ENCODE results near the gene DUSP22.

The DUSP22 gene

DNA sequence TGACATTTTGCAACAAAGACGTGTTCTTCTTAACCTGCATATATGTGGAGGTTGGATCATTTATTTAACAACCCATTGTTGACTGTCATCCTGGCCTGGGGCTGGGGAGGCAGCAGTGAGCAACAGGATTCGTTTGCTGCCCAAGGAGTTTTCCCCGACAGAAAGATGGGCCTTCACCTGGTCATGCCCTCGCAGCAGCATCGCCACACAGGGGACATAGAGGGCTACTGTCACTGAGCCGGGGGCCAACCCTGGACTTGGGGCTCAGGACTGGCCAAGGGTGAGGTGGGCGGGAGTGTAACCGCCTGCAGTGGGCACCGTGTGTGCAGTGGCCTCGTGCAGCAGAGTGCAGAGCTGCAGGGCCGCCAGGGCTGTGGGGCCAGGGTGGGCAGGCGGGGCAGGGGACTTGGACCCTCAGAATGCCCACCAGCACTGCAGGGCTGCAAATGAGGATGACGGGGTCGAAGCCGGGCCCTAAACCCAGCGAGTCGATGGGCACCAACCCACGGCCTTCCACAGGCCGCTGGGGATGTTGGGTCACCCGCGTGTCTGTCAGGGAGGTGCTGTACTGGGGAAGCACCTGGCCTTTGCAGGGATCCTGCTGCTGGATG is 11.8 kb downstream of the DUSP22 start:
- H3K27ac ChIP-seq: no peak overlapping the region
- TF ChIP-seq, protein P1, sequence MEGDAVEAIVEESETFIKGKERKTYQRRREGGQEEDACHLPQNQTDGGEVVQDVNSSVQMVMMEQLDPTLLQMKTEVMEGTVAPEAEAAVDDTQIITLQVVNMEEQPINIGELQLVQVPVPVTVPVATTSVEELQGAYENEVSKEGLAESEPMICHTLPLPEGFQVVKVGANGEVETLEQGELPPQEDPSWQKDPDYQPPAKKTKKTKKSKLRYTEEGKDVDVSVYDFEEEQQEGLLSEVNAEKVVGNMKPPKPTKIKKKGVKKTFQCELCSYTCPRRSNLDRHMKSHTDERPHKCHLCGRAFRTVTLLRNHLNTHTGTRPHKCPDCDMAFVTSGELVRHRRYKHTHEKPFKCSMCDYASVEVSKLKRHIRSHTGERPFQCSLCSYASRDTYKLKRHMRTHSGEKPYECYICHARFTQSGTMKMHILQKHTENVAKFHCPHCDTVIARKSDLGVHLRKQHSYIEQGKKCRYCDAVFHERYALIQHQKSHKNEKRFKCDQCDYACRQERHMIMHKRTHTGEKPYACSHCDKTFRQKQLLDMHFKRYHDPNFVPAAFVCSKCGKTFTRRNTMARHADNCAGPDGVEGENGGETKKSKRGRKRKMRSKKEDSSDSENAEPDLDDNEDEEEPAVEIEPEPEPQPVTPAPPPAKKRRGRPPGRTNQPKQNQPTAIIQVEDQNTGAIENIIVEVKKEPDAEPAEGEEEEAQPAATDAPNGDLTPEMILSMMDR (conservative IDR thresholded peaks at IDR 0.05): no peak

DNA sequence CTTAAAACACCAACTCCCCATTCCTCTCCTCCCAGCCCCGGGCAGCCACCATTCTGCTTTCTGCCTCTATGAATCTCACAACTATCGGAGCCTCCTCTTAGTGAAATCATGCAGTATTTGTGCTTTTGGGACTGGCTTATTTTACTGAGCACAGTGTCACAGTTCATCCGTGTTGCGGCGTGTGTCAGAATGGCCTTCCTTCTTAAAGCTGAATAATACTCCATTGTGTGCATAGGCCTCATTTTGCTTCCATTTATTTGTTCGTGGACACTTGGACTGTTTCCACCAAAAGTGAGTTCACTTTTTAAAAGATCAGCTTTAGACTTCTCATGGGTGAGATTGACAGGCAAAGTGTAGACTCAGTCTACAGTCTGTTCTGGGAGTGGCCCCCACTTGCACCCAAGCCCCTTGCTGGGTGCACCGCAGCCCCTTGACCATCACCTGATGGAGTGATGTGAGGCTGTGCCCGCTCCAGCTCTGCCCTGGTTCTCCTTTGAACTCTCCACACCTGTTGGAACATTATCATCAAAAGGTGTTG is 12.6 kb downstream of the DUSP22 start:
- no peak overlapping the region for H3K27ac ChIP-seq
- TF ChIP-seq, protein P1 (conservative IDR thresholded peaks at IDR 0.05): no peak

DNA sequence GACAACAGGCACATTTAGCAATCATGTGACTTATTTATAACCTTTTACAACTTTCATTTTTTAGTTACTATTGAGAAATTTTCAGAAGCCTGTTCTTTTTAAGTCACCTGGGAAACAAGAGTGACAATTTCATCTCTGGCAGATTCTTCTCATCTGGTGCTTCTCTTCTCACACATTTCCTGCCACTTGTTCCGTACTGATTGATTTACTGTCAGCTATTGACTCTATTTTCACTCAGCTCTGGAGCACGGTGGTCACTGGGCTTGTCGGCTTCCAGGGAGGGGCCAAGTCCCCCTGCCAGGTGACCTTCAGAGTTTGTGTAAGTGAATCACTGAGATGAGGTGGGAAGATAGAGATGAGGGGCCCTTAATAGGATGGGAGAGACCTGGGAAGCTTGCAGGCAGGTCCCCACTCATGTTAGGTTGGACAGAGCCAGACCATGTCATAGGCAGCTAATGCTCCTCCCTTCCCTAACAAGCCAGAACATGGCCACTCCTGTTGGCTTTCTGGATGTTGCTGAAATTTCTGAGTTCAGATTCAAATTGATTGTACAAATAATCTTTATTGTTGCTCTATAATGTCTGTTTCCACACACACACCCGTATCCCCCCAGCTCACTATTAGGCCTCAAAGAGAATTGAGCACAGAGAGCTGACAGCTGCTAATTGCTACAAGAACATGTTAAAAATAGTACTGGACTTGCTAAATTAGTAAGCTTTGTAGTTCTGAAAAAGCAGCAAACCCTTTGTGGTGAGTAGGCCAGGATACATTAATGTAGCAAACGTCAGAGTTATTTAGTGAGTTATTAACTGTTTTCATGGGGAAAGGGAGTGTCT is 13.3 kb downstream of the DUSP22 start:
- TF ChIP-seq, protein P1 (conservative IDR thresholded peaks at IDR 0.05): no peak
- no peak overlapping the region for H3K27ac ChIP-seq

DNA sequence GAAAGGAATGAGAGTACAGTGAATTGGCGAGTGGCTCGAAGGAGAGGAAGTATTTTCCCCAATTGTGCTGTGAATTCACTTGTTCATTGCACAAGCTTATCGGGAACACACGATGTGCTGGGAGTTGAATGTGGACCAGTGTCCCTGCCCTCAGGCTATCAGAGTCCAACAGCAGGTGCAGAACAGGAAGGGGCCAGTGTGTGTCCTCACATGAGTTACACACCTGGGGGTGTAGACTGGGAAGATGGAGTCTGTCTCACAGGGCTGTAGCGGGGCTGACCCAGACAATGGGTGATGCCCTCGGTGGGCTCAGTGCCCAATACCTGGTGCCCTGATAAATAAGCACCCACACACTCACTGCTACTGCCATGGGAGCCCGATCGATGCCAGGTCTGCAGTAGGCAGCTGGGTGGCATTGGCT is 14.4 kb downstream of the DUSP22 start:
- H3K27ac ChIP-seq: no peak overlapping the region
- TF ChIP-seq, protein P1 (conservative IDR thresholded peaks at IDR 0.05): no peak

DNA sequence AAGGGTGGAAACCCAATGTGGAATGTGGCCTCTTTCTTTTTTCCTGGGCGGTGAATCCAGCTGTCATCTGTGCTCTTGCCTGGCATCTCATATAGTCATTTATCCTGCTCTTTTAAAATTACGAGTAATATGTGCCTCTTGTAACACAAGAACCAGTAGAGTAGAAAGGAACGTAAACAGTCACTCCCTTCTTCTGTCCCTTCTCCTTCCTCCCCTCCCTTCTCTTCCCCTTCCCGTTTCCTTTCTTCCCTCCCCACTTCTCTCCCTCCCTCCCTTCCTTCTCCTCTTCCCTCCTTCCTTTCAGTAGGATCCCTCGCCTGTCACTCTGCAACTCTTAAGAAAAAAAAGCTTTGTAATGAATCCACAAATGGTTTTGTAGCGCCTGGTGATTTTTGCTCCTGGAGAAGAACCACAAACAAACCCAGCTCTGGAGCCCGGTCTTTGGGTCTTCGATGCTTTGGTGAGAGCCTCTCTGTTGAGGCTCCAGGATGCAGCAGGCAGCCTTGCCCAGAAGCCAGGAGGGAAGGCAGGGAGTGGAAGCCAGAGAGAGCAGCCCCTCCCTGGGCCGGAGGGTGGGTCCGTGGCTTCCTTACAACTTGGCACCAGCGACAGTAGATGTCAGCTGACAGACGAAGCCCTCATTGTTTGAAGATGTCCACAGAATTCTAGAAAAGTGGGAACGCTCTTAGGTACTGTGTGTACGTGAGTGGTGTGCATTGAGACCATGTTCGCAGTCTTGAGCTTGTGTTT is 15.0 kb downstream of the DUSP22 start:
- H3K27ac ChIP-seq: no peak overlapping the region
- TF ChIP-seq, protein P1 (conservative IDR thresholded peaks at IDR 0.05): no peak

DNA sequence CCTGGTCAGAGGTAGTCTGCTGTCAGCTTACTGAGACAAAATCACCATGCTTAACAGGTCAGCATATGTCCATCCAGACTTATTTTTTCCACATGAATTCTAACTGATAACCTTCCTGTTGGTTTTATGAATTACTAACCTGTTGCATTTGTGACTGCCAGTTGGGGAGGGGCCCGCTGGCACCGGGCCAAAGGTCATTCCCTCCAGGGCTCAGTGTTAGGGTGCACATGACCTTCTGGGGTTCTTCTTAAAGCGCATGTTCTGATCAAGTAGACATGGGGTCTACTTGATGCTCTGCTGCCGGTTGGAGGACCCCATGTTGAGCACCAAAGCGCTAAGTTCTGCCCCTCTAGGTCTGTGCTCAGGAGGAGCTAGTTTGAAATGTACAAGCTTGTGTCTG is 15.6 kb downstream of the DUSP22 start:
- TF ChIP-seq, protein P1 (conservative IDR thresholded peaks at IDR 0.05): no peak
- H3K27ac ChIP-seq: no peak overlapping the region

DNA sequence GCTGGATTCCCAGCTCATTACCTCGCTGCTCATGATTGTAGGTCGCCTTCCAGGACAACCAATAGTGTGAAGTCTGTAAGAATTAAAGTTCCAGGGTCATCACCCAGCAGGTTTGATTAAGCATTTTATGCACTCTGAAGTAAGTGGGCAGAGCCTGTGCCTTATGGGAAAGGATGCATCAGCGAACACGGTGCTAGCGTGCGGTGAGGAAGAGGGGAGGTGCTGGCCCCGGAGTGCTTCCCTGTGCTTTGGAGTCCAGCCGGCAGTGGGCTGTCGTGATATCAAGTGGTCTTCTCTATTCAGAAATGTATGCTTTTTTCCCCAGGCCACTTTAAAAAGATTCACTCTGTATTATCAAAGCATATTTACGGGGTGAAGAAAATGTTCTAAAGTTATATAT is 16.0 kb downstream of the DUSP22 start:
- TF ChIP-seq, protein P1 (conservative IDR thresholded peaks at IDR 0.05): no peak
- no peak overlapping the region for H3K27ac ChIP-seq
